Lung (tissue), 12 donors: Measurements from ENCODE around the gene TSPAN5. TPM values are rescaled to one million over a fixed set of nuclear protein-coding genes. Genes with fewer than 3 reads are reported as not detected.

Experiments used
- ATAC-seq: fragments of 200-7000 bp; cut with Tn5 transposase; one replicate; pipeline ENCODE4 v1.9.1; 2020; ENCODE audit warnings: moderate number of reproducible peaks; ENCODE audit not compliant: insufficient read depth, low FRiP score
- DNase-seq, 3 donors: peaks; one replicate each; pipeline ENCODE4 v3.0.0-alpha.2; 2013 to 2017
- H3K27ac ChIP-seq, 2 donors: one replicate each; pipeline ENCODE4 v1.5.1; 2013; ENCODE audit warnings: mild to moderate bottlenecking in 2 of 2, moderate library complexity in 2 of 2, control low read depth in 1 of 2, inconsistent platforms in 1 of 2, low read depth in 1 of 2, low read length in 1 of 2
- H3K27me3 ChIP-seq, 3 donors: one replicate each; pipeline ENCODE4 v1.5.1; 2013; ENCODE audit warnings: low read length in 2 of 3; ENCODE audit not compliant: control insufficient read depth in 3 of 3, insufficient read depth in 3 of 3
- H3K36me3 ChIP-seq, 4 donors: one replicate each; pipeline ENCODE4 v1.5.1; 2013; ENCODE audit warnings: low read length in 4 of 4, mild to moderate bottlenecking in 1 of 4, moderate library complexity in 1 of 4; ENCODE audit not compliant: control insufficient read depth in 4 of 4, insufficient read depth in 4 of 4
- H3K4me1 ChIP-seq, 5 donors: one replicate each; pipeline ENCODE4 v1.5.1; 2013; ENCODE audit warnings: low read length in 5 of 5, mild to moderate bottlenecking in 2 of 5, moderate library complexity in 1 of 5; ENCODE audit not compliant: control insufficient read depth in 5 of 5, insufficient read depth in 5 of 5
- H3K4me3 ChIP-seq: one replicate; pipeline ENCODE4 v1.5.1; 2013; ENCODE audit warnings: mild to moderate bottlenecking, control low read depth, moderate library complexity
- H3K9ac ChIP-seq, 2 donors: one replicate each; pipeline ENCODE4 v1.5.1; 2013; ENCODE audit warnings: low read length in 2 of 2, control low read depth in 1 of 2; ENCODE audit not compliant: insufficient read depth in 1 of 2
- H3K9me3 ChIP-seq, 4 donors: one replicate each; pipeline ENCODE4 v1.5.1; 2013; ENCODE audit warnings: low read length in 3 of 4, mild to moderate bottlenecking in 1 of 4, moderate library complexity in 1 of 4; ENCODE audit not compliant: control insufficient read depth in 4 of 4, insufficient read depth in 3 of 4
- CTCF ChIP-seq: IDR thresholded peaks from 2 replicates; pipeline ENCODE4 v1.5.1; 2012; ENCODE audit warnings: mild to moderate bottlenecking; ENCODE audit errors: control extremely low read depth, extremely low read depth
- WGBS, 2 donors: extraction: QIAGEN DNeasy Blood & Tissue Kit; methylation state at CpG; one replicate each; pipeline ENCODE4 v1.1.7; 2013; 5-methylcytosine and 5-hydroxymethylcytosine counted together
- polyA plus RNA-seq, 2 donors: library from polyadenylated mRNA; stranded (reverse); fragments of 200-250 nt; gene quantifications; one replicate each; pipeline ENCODE4 v1.2.1, GENCODE V29; 2013
- total RNA-seq, 2 donors: library from RNA; depleted of rRNA in 1 of 2; stranded (reverse); fragments of >200 nt in 1 of 2; gene quantifications; one replicate each; pipeline ENCODE4 v1.2.1, GENCODE V29; 2014 to 2021
- donor health status: control.
- donor health status: control.
- donor health status: Bipolar disorder and iron deficiency.
- donor health status: healthy.
- donor health status: DM: yes; HTN: yes; CAD: no.

TSPAN5 gene
- total and polyA plus RNA-seq, 4 donors: 1.8 to 24.5 (median 6.3) TPM

- Histone ChIP-seq H3K4me3 (no peak overlapping the region), H3K4me1 (peaks cover 4 to 45% (median 11%) of the 10 kb centered on the region in 5 donors), H3K27ac (no peak overlapping the region), H3K27me3 (peaks cover 0 to 4% (median 0%) of the 10 kb centered on the region in 3 donors), H3K9me3 (peaks cover 0 to 2% (median 0%) of the 10 kb centered on the region in 4 donors), H3K9ac (no peak overlapping the region), H3K36me3 (no peaks in the 10 kb centered on the region)
- no peak for ATAC-seq
- TF ChIP-seq CTCF: no peak
- peak in 1 of 3 donors; percentile 20 for DNase-seq
- 79 to 80% methylated on average over 5 of the region's 5 CpGs for WGBS, 2 donors
Observed at GRCh38 chr4:98656443-98656842, 2.0 kb downstream of the TSPAN5 start.

- Histone ChIP-seq H3K27me3 (peaks cover 0 to 4% (median 0%) of the 10 kb centered on the region in 3 donors), H3K27ac (no peak overlapping the region), H3K9ac (no peak overlapping the region), H3K4me3 (no peak overlapping the region), H3K9me3 (peaks cover 0 to 5% (median under 1%) of the 10 kb centered on the region in 4 donors), H3K36me3 (no peaks in the 10 kb centered on the region), H3K4me1 (peaks cover 3 to 24% (median 6%) of the 10 kb centered on the region in 5 donors)
- no peak for DNase-seq
- 83 to 84% methylated on average over 5 of the region's 5 CpGs for WGBS, 2 donors
- ATAC-seq: no peak
- no peak for TF ChIP-seq CTCF
Observed at GRCh38 chr4:98653890-98654867, 4.2 kb downstream of the TSPAN5 start.

GRCh38 chr4:98652996-98653395, 5.4 kb downstream of the TSPAN5 start:
- no peak overlapping the region for H3K9ac ChIP-seq
- no peak for TF ChIP-seq CTCF
- DNase-seq: no peak
- H3K36me3 ChIP-seq: no peaks in the 10 kb centered on the region
- H3K9me3 ChIP-seq: peaks cover 0 to 5% (median 0%) of the 10 kb centered on the region in 4 donors
- no peak overlapping the region for H3K4me3 ChIP-seq
- H3K27me3 ChIP-seq: peaks cover 0 to 4% (median 0%) of the 10 kb centered on the region in 3 donors
- WGBS, 2 donors: 88 to 92% methylated on average over 3 of the region's 3 CpGs
- H3K27ac ChIP-seq: no peak overlapping the region
- peaks cover 0 to 21% (median 5%) of the 10 kb centered on the region in 5 donors for H3K4me1 ChIP-seq
- no peak for ATAC-seq
